Measurements from ENCODE around the gene LRRC45. TPM values are rescaled to one million over a fixed set of nuclear protein-coding genes. Genes with fewer than 3 reads are reported as not detected.

The LRRC45 gene
- polyA plus RNA-seq, 1 donor: 8.4 TPM

Other genes starting within 250 kb of the LRRC45 start
- gene GCGR, start 219.2 kb upstream of the LRRC45 start, polyA plus RNA-seq (ENCODE audit: insufficient read length): not detected
- 119 TPM for gene MCRIP1, start 190.0 kb upstream of the LRRC45 start, polyA plus RNA-seq (ENCODE audit: insufficient read length)
- gene PPP1R27, start 188.3 kb upstream of the LRRC45 start, polyA plus RNA-seq (ENCODE audit: insufficient read length): 90.6 TPM
- 412 TPM for gene P4HB, start 162.8 kb upstream of the LRRC45 start, polyA plus RNA-seq (ENCODE audit: insufficient read length)
- gene ARHGDIA, start 152.0 kb upstream of the LRRC45 start, polyA plus RNA-seq (ENCODE audit: insufficient read length): 160 TPM
- 53.9 TPM for gene ALYREF, start 131.7 kb upstream of the LRRC45 start, polyA plus RNA-seq (ENCODE audit: insufficient read length)
- gene ANAPC11, start 131.6 kb upstream of the LRRC45 start, polyA plus RNA-seq (ENCODE audit: insufficient read length): 105 TPM
- gene NPB, start 121.1 kb upstream of the LRRC45 start, polyA plus RNA-seq (ENCODE audit: insufficient read length): 0.42 TPM
- gene PCYT2, start 111.9 kb upstream of the LRRC45 start, polyA plus RNA-seq (ENCODE audit: insufficient read length): 9.6 TPM
- gene SIRT7, start 105.1 kb upstream of the LRRC45 start, polyA plus RNA-seq (ENCODE audit: insufficient read length): 7.7 TPM
- 16.3 TPM for gene MAFG, start 95.6 kb upstream of the LRRC45 start, polyA plus RNA-seq (ENCODE audit: insufficient read length)
- gene PYCR1, start 86.0 kb upstream of the LRRC45 start, polyA plus RNA-seq (ENCODE audit: insufficient read length): 59.5 TPM
- 43.6 TPM for gene MYADML2, start 76.1 kb upstream of the LRRC45 start, polyA plus RNA-seq (ENCODE audit: insufficient read length)
- 4.9 TPM for gene NOTUM, start 62.1 kb upstream of the LRRC45 start, polyA plus RNA-seq (ENCODE audit: insufficient read length)
- 22.2 TPM for gene ASPSCR1, start 45.7 kb upstream of the LRRC45 start, polyA plus RNA-seq (ENCODE audit: insufficient read length)
- 28.6 TPM for gene CENPX, start 427 bp upstream of the LRRC45 start, polyA plus RNA-seq (ENCODE audit: insufficient read length)
- gene RAC3, start 8.4 kb downstream of the LRRC45 start, polyA plus RNA-seq (ENCODE audit: insufficient read length): 6.0 TPM
- gene DCXR, start 14.4 kb downstream of the LRRC45 start, polyA plus RNA-seq (ENCODE audit: insufficient read length): 32.8 TPM
- gene RFNG, start 28.5 kb downstream of the LRRC45 start, polyA plus RNA-seq (ENCODE audit: insufficient read length): 31.0 TPM
- gene GPS1, start 28.6 kb downstream of the LRRC45 start, polyA plus RNA-seq (ENCODE audit: insufficient read length): 69.4 TPM
- gene DUS1L, start 42.5 kb downstream of the LRRC45 start, polyA plus RNA-seq (ENCODE audit: insufficient read length): 60.1 TPM
- gene FASN, start 74.9 kb downstream of the LRRC45 start, polyA plus RNA-seq (ENCODE audit: insufficient read length): 24.6 TPM
- 31.7 TPM for gene CCDC57, start 189.5 kb downstream of the LRRC45 start, polyA plus RNA-seq (ENCODE audit: insufficient read length)
- gene SLC16A3, start 205.7 kb downstream of the LRRC45 start, polyA plus RNA-seq (ENCODE audit: insufficient read length): 29.7 TPM

Measured in forelimb muscle (tissue), 1 donor.